B cell (primary cell): ENCODE measurements around the gene APOL3. TPM values are rescaled to one million over a fixed set of nuclear protein-coding genes. Genes with fewer than 3 reads are reported as not detected.
"Not testable (repeated sequence)": the region's sequence is repeated elsewhere in the genome, so short reads cannot be mapped to it uniquely, and the experiment has no call there.

Source experiments
- ATAC-seq: fragments of 200-7000 bp; cut with Tn5 transposase; one replicate; pipeline ENCODE4 v1.10.0; 2021; ENCODE audit warnings: low read depth, mild to moderate bottlenecking, moderate number of reproducible peaks, moderate library complexity
- CTCF ChIA-PET: fragments of 350-600 bp; sonication (Branson Sonifier 250); formaldehyde crosslinking; loops from one replicate; lab custom pipeline; 2021; ENCODE audit warnings: antibody characterized with exemption, inconsistent platforms; lab: Charles Lee
- POLR2A ChIA-PET: fragments of 350-600 bp; sonication (Branson Sonifier 250); formaldehyde crosslinking; loops from one replicate; lab custom pipeline; 2021; ENCODE audit warnings: antibody characterized with exemption; lab: Charles Lee
- DNase-seq: peaks from one replicate; pipeline ENCODE4 v3.0.0; 2013
- H2AFZ ChIP-seq: 2 replicates; pipeline ENCODE4 v1.6.1; 2012; ENCODE audit warnings: mild to moderate bottlenecking, low read depth, low read length; ENCODE audit not compliant: insufficient read depth, poor library complexity, severe bottlenecking
- H3K27ac ChIP-seq, 2 donors: 1 replicate in 1 of 2; 2 replicates in 1 of 2; pipeline ENCODE4 v1.5.1; 2012 to 2013; ENCODE audit warnings: low read length in 2 of 2, mild to moderate bottlenecking in 2 of 2, moderate library complexity in 1 of 2
- H3K27me3 ChIP-seq, 4 experiments: fragments of 200-600 bp in 1 of 4; sonication (generic) in 1 of 4; replicated peaks in 1 of 4; 1 replicate in 2 of 4; 2 replicates in 2 of 4; pipeline versions ENCODE4 v1.6.1 to v1.7.0; 2013 to 2016; ENCODE audit warnings: low read length in 3 of 4, mild to moderate bottlenecking in 2 of 4, mixed read lengths in 1 of 4, moderate library complexity in 1 of 4; ENCODE audit not compliant: insufficient read depth in 4 of 4, control insufficient read depth in 3 of 4; ENCODE audit errors: control extremely low read depth in 1 of 4
- H3K36me3 ChIP-seq, 2 experiments: replicated peaks in 1 of 2; 1 replicate in 1 of 2; 2 replicates in 1 of 2; pipeline versions ENCODE4 v1.6.1 to v1.7.1; 2013; ENCODE audit warnings: low read length in 1 of 2; ENCODE audit not compliant: insufficient read depth in 2 of 2, control insufficient read depth in 1 of 2; ENCODE audit errors: control extremely low read depth in 1 of 2, extremely low read depth in 1 of 2
- H3K4me1 ChIP-seq, 2 donors: fragments of 200-600 bp in 1 of 2; sonication (generic) in 1 of 2; 1 replicate in 1 of 2; 2 replicates in 1 of 2; pipeline versions ENCODE4 v1.5.1 to v1.6.1; 2013 to 2017; ENCODE audit warnings: low read length in 2 of 2; ENCODE audit not compliant: control insufficient read depth in 2 of 2, insufficient read depth in 2 of 2
- H3K4me2 ChIP-seq: replicated peaks from 2 replicates; pipeline ENCODE3; 2012; ENCODE audit warnings: mild to moderate bottlenecking, low read depth, low read length; ENCODE audit not compliant: poor library complexity, severe bottlenecking
- H3K4me3 ChIP-seq, 5 experiments: fragments of 200-600 bp in 1 of 5; sonication (generic) in 1 of 5; 1 replicate in 3 of 5; 2 replicates in 2 of 5; pipeline versions ENCODE4 v1.5.1 to v1.7.0; 2011 to 2016; ENCODE audit warnings: low read length in 4 of 5, mild to moderate bottlenecking in 4 of 5, low read depth in 2 of 5, control low read depth in 1 of 5, moderate library complexity in 1 of 5; ENCODE audit not compliant: insufficient read depth in 1 of 5; ENCODE audit errors: control extremely low read depth in 1 of 5, extremely low read depth in 1 of 5
- H3K79me2 ChIP-seq: fragments of 200-600 bp; sonication (generic); one replicate; pipeline ENCODE4 v1.6.0; 2016; ENCODE audit warnings: low read length; ENCODE audit not compliant: control insufficient read depth, insufficient read depth
- H3K9ac ChIP-seq: fragments of 200-600 bp; sonication (generic); 2 replicates; pipeline ENCODE4 v1.6.1; 2017; ENCODE audit warnings: mild to moderate bottlenecking, low read length, moderate library complexity
- H3K9me3 ChIP-seq, 3 donors: one replicate each; pipeline versions ENCODE4 v1.6.1 to v1.7.1; 2013; ENCODE audit warnings: low read length in 2 of 3; ENCODE audit not compliant: control insufficient read depth in 2 of 3, insufficient read depth in 1 of 3; ENCODE audit errors: control extremely low read depth in 1 of 3
- H4K20me1 ChIP-seq: 2 replicates; pipeline ENCODE4 v1.6.0; 2012; ENCODE audit warnings: mild to moderate bottlenecking, low read length; ENCODE audit not compliant: insufficient read depth, control insufficient read depth, poor library complexity, severe bottlenecking
- H3K27ac Mint-ChIP-seq: one replicate; pipeline ENCODE4 v1.8.0; 2021; ENCODE audit warnings: mixed read lengths
- H3K27me3 Mint-ChIP-seq: one replicate; pipeline ENCODE4 v1.8.0; 2021; ENCODE audit warnings: mixed read lengths
- H3K4me1 Mint-ChIP-seq: one replicate; pipeline ENCODE4 v1.8.0; 2021; ENCODE audit warnings: mixed read lengths
- H3K4me3 Mint-ChIP-seq: one replicate; pipeline ENCODE4 v1.8.0; 2021; ENCODE audit warnings: mixed read lengths
- H3K9me3 Mint-ChIP-seq: one replicate; pipeline ENCODE4 v1.8.0; 2022; ENCODE audit warnings: mixed read lengths; ENCODE audit not compliant: insufficient read depth
- CTCF ChIP-seq: fragments of 200-600 bp; IDR thresholded peaks from one replicate; pipeline ENCODE4 v1.8.0; 2022; ENCODE audit warnings: antibody characterized with exemption, mild to moderate bottlenecking
- EZH2 ChIP-seq: IDR thresholded peaks from 2 replicates; pipeline ENCODE4 v1.6.1; 2012; ENCODE audit warnings: borderline replicate concordance, low read depth, mild to moderate bottlenecking, moderate library complexity, low read length; ENCODE audit not compliant: insufficient read depth, poor library complexity, severe bottlenecking
- WGBS: methylation state at CpG from one replicate; pipeline ENCODE4 v1.1.5; 2013; ENCODE audit warnings: missing lambda C conversion rate; ENCODE audit not compliant: insufficient coverage; 5-methylcytosine and 5-hydroxymethylcytosine counted together
- intact Hi-C: fragments of 100-400 bp; cut with micrococcal nuclease; formaldehyde crosslinking; loops from one replicate; pipeline ENCODE4 v1.10.0; 2022
- polyA plus RNA-seq: library from polyadenylated mRNA; depleted of rRNA; stranded (reverse); fragments of >200 nt; gene quantifications from 2 replicates; pipeline ENCODE4 v1.2.3, GENCODE V29; 2012
- total RNA-seq, 2 donors: library from RNA; stranded (reverse); fragments of 120-200 nt in 1 of 2; gene quantifications; 1 replicate in 1 of 2; 2 replicates in 1 of 2; pipeline versions ENCODE4 v1.2.3 to v1.2.4, GENCODE V29; 2013 to 2022

APOL3 gene
- total and polyA plus RNA-seq, 2 donors (not counting 1 experiment from before 2014, with no cell fraction given) = 55.0 to 97.2 TPM

GRCh38 chr22:36143066-36143815 is 17.3 kb downstream of the APOL3 start:
- Mint-ChIP-seq H3K27ac (no peak overlapping the region), H3K27me3 (no peaks in the 10 kb centered on the region), H3K9me3 (no peaks in the 10 kb centered on the region), H3K4me3 (no peak overlapping the region), H3K4me1 (peaks cover 1% of the 10 kb centered on the region)
- H3K4me1 ChIP-seq = no peaks in the 10 kb centered on the region
- 91% methylated on average over 4 of the region's 5 CpGs for WGBS
- no peak for ATAC-seq
- H3K27me3 ChIP-seq = no peaks in the 10 kb centered on the region
- intact Hi-C loops = no loop called here
- no peak overlapping the region for H3K9ac ChIP-seq
- H3K27ac ChIP-seq = no peak overlapping the region
- CTCF ChIA-PET = interaction anchor here (0.8 to 9.7 kb wide), 5 partner anchors 9 to 96 kb away, joined by 3 to 174 read pairs (median 4); partner anchors contain the start of gene APOL2
- H2AFZ ChIP-seq = no peak overlapping the region
- H3K79me2 ChIP-seq = no peaks in the 10 kb centered on the region
- POLR2A ChIA-PET = no interaction called here
- DNase-seq = no peak
- no peak for TF ChIP-seq EZH2
- TF ChIP-seq CTCF = no peak
- H3K9me3 ChIP-seq = no peaks in the 10 kb centered on the region
- H4K20me1 ChIP-seq = no peaks in the 10 kb centered on the region
- H3K4me2 ChIP-seq = no peak overlapping the region
- peaks cover 3 to 62% of the 10 kb centered on the region in 2 experiments for H3K36me3 ChIP-seq
- no peak overlapping the region for H3K4me3 ChIP-seq

- WGBS = 100% methylated on average over 4 of the region's 9 CpGs
- Histone ChIP-seq H3K9me3 (no peaks in the 10 kb centered on the region), H3K4me1 (no peaks in the 10 kb centered on the region), H3K79me2 (no peaks in the 10 kb centered on the region), H3K36me3 (peaks cover 3 to 48% of the 10 kb centered on the region in 2 experiments), H3K27me3 (no peaks in the 10 kb centered on the region), H3K27ac (no peak overlapping the region), H3K4me3 (no peak overlapping the region), H3K9ac (no peak overlapping the region), H4K20me1 (no peaks in the 10 kb centered on the region), H3K4me2 (no peak overlapping the region), H2AFZ (no peak overlapping the region)
- ATAC-seq = no peak
- H3K4me1 Mint-ChIP-seq = no peaks in the 10 kb centered on the region
- H3K9me3 Mint-ChIP-seq = no peaks in the 10 kb centered on the region
- intact Hi-C loops = no loop called here
- DNase-seq = no peak
- ChIA-PET POLR2A (no interaction called here), CTCF (interaction anchor here (0.9 to 9.7 kb wide), 7 partner anchors 21 to 520 kb away, joined by 3 to 174 read pairs (median 4); no protein-coding TSS in a partner anchor)
- H3K27ac Mint-ChIP-seq = no peak overlapping the region
- TF ChIP-seq CTCF (no peak), EZH2 (no peak)
- H3K27me3 Mint-ChIP-seq = no peaks in the 10 kb centered on the region
- no peak overlapping the region for H3K4me3 Mint-ChIP-seq
Measured at GRCh38 chr22:36141481-36141880, 19.1 kb downstream of the APOL3 start.

- peaks cover 3 to 36% of the 10 kb centered on the region in 2 experiments for H3K36me3 ChIP-seq
- H3K27ac Mint-ChIP-seq, H3K4me1 Mint-ChIP-seq, H2AFZ ChIP-seq, H3K79me2 ChIP-seq, POLR2A ChIA-PET, H3K27ac ChIP-seq, H3K4me2 ChIP-seq, intact Hi-C loops, H3K4me1 ChIP-seq, H4K20me1 ChIP-seq, H3K9ac ChIP-seq, H3K27me3 Mint-ChIP-seq, H3K27me3 ChIP-seq, H3K4me3 Mint-ChIP-seq, H3K4me3 ChIP-seq, H3K9me3 ChIP-seq, ATAC-seq, H3K9me3 Mint-ChIP-seq, DNase-seq: not testable (repeated sequence)
- 100% methylated on average over 1 of the region's 4 CpGs for WGBS
- CTCF ChIA-PET = interaction anchor here (1.3 kb wide), 1 partner anchor 15 kb away, joined by 3 read pairs; no protein-coding TSS in a partner anchor
Measured at GRCh38 chr22:36138709-36139108, 21.8 kb downstream of the APOL3 start.
